Mesenchymal stem cell (in vitro differentiated cells and primary cell): ENCODE data around the gene FCRLA.

Experiments
- DNase-seq: peaks from one replicate; pipeline ENCODE4 v3.0.0-alpha.2; 2013
- H2AFZ ChIP-seq: one replicate; pipeline ENCODE4 v1.6.1; 2013; ENCODE audit warnings: low read depth, mild to moderate bottlenecking, control low read depth, inconsistent platforms, low read length, moderate library complexity
- H2AK5ac ChIP-seq: 2 replicates; pipeline ENCODE4 v1.6.1; 2013; ENCODE audit warnings: low read length, moderate library complexity, mild to moderate bottlenecking, inconsistent platforms; ENCODE audit not compliant: severe bottlenecking
- H2BK120ac ChIP-seq: one replicate; pipeline ENCODE4 v1.6.1; 2013; ENCODE audit warnings: low read depth, mild to moderate bottlenecking, inconsistent platforms, low read length, moderate library complexity
- H2BK12ac ChIP-seq, 2 experiments: one replicate each; pipeline ENCODE4 v1.6.1; 2013; ENCODE audit warnings: inconsistent platforms in 2 of 2, low read length in 2 of 2, mild to moderate bottlenecking in 2 of 2, moderate library complexity in 2 of 2, control low read depth in 1 of 2
- H2BK15ac ChIP-seq: one replicate; pipeline ENCODE4 v1.6.1; 2013; ENCODE audit warnings: mild to moderate bottlenecking, low read depth, inconsistent platforms; ENCODE audit not compliant: poor library complexity, severe bottlenecking
- H2BK5ac ChIP-seq: 2 replicates; pipeline ENCODE4 v1.6.1; 2013; ENCODE audit warnings: low read depth, mild to moderate bottlenecking, low read length, control low read depth, inconsistent platforms; ENCODE audit not compliant: poor library complexity, severe bottlenecking
- H3K14ac ChIP-seq, 2 experiments: one replicate each; pipeline ENCODE4 v1.6.1; 2013; ENCODE audit warnings: inconsistent platforms in 2 of 2, low read length in 2 of 2, control low read depth in 1 of 2, mild to moderate bottlenecking in 1 of 2, moderate library complexity in 1 of 2
- H3K18ac ChIP-seq, 2 experiments: one replicate each; pipeline ENCODE4 v1.6.1; 2013; ENCODE audit warnings: inconsistent platforms in 2 of 2, low read length in 2 of 2, control low read depth in 1 of 2, low read depth in 1 of 2, mild to moderate bottlenecking in 1 of 2
- H3K23ac ChIP-seq, 2 experiments: one replicate each; pipeline ENCODE4 v1.6.1; 2013; ENCODE audit warnings: inconsistent platforms in 2 of 2, low read length in 2 of 2, mild to moderate bottlenecking in 2 of 2, moderate library complexity in 2 of 2, control low read depth in 1 of 2
- H3K27ac ChIP-seq: 2 replicates; pipeline ENCODE4 v1.5.1; 2013; ENCODE audit warnings: mild to moderate bottlenecking, moderate library complexity, low read length, control low read depth, inconsistent platforms; ENCODE audit not compliant: poor library complexity, severe bottlenecking
- H3K27me3 ChIP-seq, 2 experiments: 2 replicates each; pipeline versions ENCODE4 v1.6.1 to v1.7.0; 2013; ENCODE audit warnings: low read length in 2 of 2, mild to moderate bottlenecking in 2 of 2, moderate library complexity in 2 of 2, control low read depth in 1 of 2, inconsistent platforms in 1 of 2; ENCODE audit not compliant: control insufficient read depth in 1 of 2, insufficient read depth in 1 of 2
- H3K36me3 ChIP-seq, 2 experiments: 2 replicates each; pipeline versions ENCODE4 v1.6.1 to v1.7.0; 2013; ENCODE audit warnings: low read length in 2 of 2, control low read depth in 1 of 2, inconsistent platforms in 1 of 2, low read depth in 1 of 2, mild to moderate bottlenecking in 1 of 2; ENCODE audit not compliant: insufficient read depth in 2 of 2, control insufficient read depth in 1 of 2
- H3K4ac ChIP-seq, 2 experiments: one replicate each; pipeline ENCODE4 v1.6.1; 2013; ENCODE audit warnings: inconsistent platforms in 2 of 2, low read length in 2 of 2, mild to moderate bottlenecking in 2 of 2, moderate library complexity in 2 of 2, control low read depth in 1 of 2, low read depth in 1 of 2
- H3K4me1 ChIP-seq: 2 replicates; pipeline ENCODE4 v1.6.1; 2013; ENCODE audit warnings: low read depth, low read length, control low read depth; ENCODE audit not compliant: control insufficient read depth, insufficient read depth
- H3K4me2 ChIP-seq: 2 replicates; pipeline ENCODE4 v1.6.1; 2013; ENCODE audit warnings: low read length, mild to moderate bottlenecking, inconsistent platforms; ENCODE audit not compliant: poor library complexity, severe bottlenecking
- H3K4me3 ChIP-seq, 2 experiments: 2 replicates each; pipeline versions ENCODE4 v1.5.1 to v1.7.0; 2013; ENCODE audit warnings: low read length in 2 of 2, mild to moderate bottlenecking in 2 of 2, control low read depth in 1 of 2, low read depth in 1 of 2; ENCODE audit not compliant: insufficient read depth in 1 of 2
- H3K79me1 ChIP-seq: replicated peaks from 2 replicates; pipeline ENCODE4 v1.6.1; 2013; ENCODE audit warnings: mild to moderate bottlenecking, control low read depth, low read length, inconsistent platforms; ENCODE audit not compliant: poor library complexity, severe bottlenecking
- H3K9ac ChIP-seq: 2 replicates; pipeline ENCODE4 v1.7.0; 2013; ENCODE audit warnings: mild to moderate bottlenecking, low read length, moderate library complexity
- H3K9me3 ChIP-seq: 2 replicates; pipeline ENCODE4 v1.7.0; 2013; ENCODE audit warnings: mild to moderate bottlenecking, low read length; ENCODE audit not compliant: control insufficient read depth
- H4K8ac ChIP-seq: one replicate; pipeline ENCODE4 v1.6.1; 2013; ENCODE audit warnings: inconsistent platforms, mild to moderate bottlenecking, low read length, moderate library complexity
- H4K91ac ChIP-seq: one replicate; pipeline ENCODE4 v1.6.1; 2013; ENCODE audit warnings: mild to moderate bottlenecking, low read length, inconsistent platforms
- WGBS: methylation state at CpG from one replicate; pipeline ENCODE4 v1.1.7; 2013; ENCODE audit warnings: mixed read lengths; 5-methylcytosine and 5-hydroxymethylcytosine counted together

Gene FCRLA

GRCh38 chr1:161676958-161677689 is 29.9 kb upstream of the FCRLA start:
- Histone ChIP-seq H3K14ac (peak overlapping the region in 1 of 2 experiments; percentile 7), H3K23ac (no peak overlapping the region), H4K8ac (no peak overlapping the region), H2BK15ac (no peak overlapping the region), H3K4ac (no peak overlapping the region), H3K4me2 (no peak overlapping the region), H2BK12ac (no peak overlapping the region), H3K79me1 (no peaks in the 10 kb centered on the region), H3K9me3 (no peaks in the 10 kb centered on the region), H2AFZ (no peak overlapping the region), H2BK5ac (no peak overlapping the region), H4K91ac (no peak overlapping the region), H3K4me3 (no peak overlapping the region), H3K18ac (no peak overlapping the region), H3K27me3 (peaks cover 0 to 18% of the 10 kb centered on the region in 2 experiments), H3K9ac (no peak overlapping the region), H3K27ac (no peak overlapping the region), H2BK120ac (no peak overlapping the region), H3K4me1 (no peaks in the 10 kb centered on the region), H3K36me3 (no peaks in the 10 kb centered on the region), H2AK5ac (no peak overlapping the region)
- DNase-seq: no peak
- WGBS: 93% methylated on average over 5 of the region's 5 CpGs

GRCh38 chr1:161678500-161678899 is 28.5 kb upstream of the FCRLA start:
- Histone ChIP-seq H2BK5ac (no peak overlapping the region), H3K14ac (no peak overlapping the region), H2BK15ac (no peak overlapping the region), H3K27ac (no peak overlapping the region), H4K8ac (no peak overlapping the region), H3K4ac (no peak overlapping the region), H4K91ac (no peak overlapping the region), H2AK5ac (no peak overlapping the region), H3K18ac (no peak overlapping the region), H2BK12ac (no peak overlapping the region), H3K4me3 (no peak overlapping the region), H3K4me2 (no peak overlapping the region), H3K9me3 (no peaks in the 10 kb centered on the region), H3K23ac (no peak overlapping the region), H2BK120ac (no peak overlapping the region), H3K27me3 (peaks cover 0 to 18% of the 10 kb centered on the region in 2 experiments), H3K4me1 (no peaks in the 10 kb centered on the region), H2AFZ (no peak overlapping the region), H3K36me3 (no peaks in the 10 kb centered on the region), H3K9ac (no peak overlapping the region), H3K79me1 (no peaks in the 10 kb centered on the region)
- WGBS: 95% methylated on average over 1 of the region's 3 CpGs
- DNase-seq: no peak

GRCh38 chr1:161681879-161682278 is 25.1 kb upstream of the FCRLA start:
- Histone ChIP-seq H3K79me1 (no peaks in the 10 kb centered on the region), H2BK12ac (no peak overlapping the region), H3K18ac (no peak overlapping the region), H3K36me3 (no peaks in the 10 kb centered on the region), H3K4me1 (no peaks in the 10 kb centered on the region), H2BK15ac (no peak overlapping the region), H3K4me3 (no peak overlapping the region), H2AFZ (no peak overlapping the region), H3K27ac (no peak overlapping the region), H2BK120ac (no peak overlapping the region), H2AK5ac (no peak overlapping the region), H3K9me3 (no peaks in the 10 kb centered on the region), H4K8ac (no peak overlapping the region), H3K4ac (no peak overlapping the region), H3K4me2 (no peak overlapping the region), H2BK5ac (no peak overlapping the region), H3K14ac (no peak overlapping the region), H3K27me3 (peaks cover 0 to 21% of the 10 kb centered on the region in 2 experiments), H4K91ac (no peak overlapping the region), H3K23ac (no peak overlapping the region), H3K9ac (no peak overlapping the region)
- no peak for DNase-seq
- WGBS: 93% methylated on average over 3 of the region's 3 CpGs

- H4K8ac ChIP-seq: no peak overlapping the region
- no peak overlapping the region for H3K9ac ChIP-seq
- H3K23ac ChIP-seq: no peak overlapping the region
- H3K9me3 ChIP-seq: no peaks in the 10 kb centered on the region
- no peak overlapping the region for H2BK5ac ChIP-seq
- no peak overlapping the region for H3K4ac ChIP-seq
- no peak overlapping the region for H2AFZ ChIP-seq
- no peaks in the 10 kb centered on the region for H3K79me1 ChIP-seq
- H2BK12ac ChIP-seq: no peak overlapping the region
- no peak overlapping the region for H3K14ac ChIP-seq
- no peak for DNase-seq
- H3K4me1 ChIP-seq: no peaks in the 10 kb centered on the region
- no peak overlapping the region for H2BK120ac ChIP-seq
- peaks cover 0 to 8% of the 10 kb centered on the region in 2 experiments for H3K27me3 ChIP-seq
- H4K91ac ChIP-seq: no peak overlapping the region
- no peaks in the 10 kb centered on the region for H3K36me3 ChIP-seq
- 57% methylated on average over 1 of the region's 3 CpGs for WGBS
- H3K27ac ChIP-seq: no peak overlapping the region
- H2AK5ac ChIP-seq: no peak overlapping the region
- no peak overlapping the region for H3K4me3 ChIP-seq
- H3K18ac ChIP-seq: no peak overlapping the region
- H3K4me2 ChIP-seq: no peak overlapping the region
- no peak overlapping the region for H2BK15ac ChIP-seq
These were observed 18.1 kb upstream of the FCRLA start for GRCh38 chr1:161688946-161689345.
